Bronchial epithelial cell (primary cell): ENCODE measurements around the gene SNX32. TPM values are rescaled to one million over a fixed set of nuclear protein-coding genes. Genes with fewer than 3 reads are reported as not detected.

Source experiments
- DNase-seq: peaks from one replicate; pipeline ENCODE4 v3.0.0-alpha.2; 2010; ENCODE audit warnings: low read depth
- FAIRE-seq: peaks from 2 replicates; lab custom pipeline; 2011; peaks lifted over from hg19 to GRCh38; lab: Jason Lieb, UNC
- H3K27me3 ChIP-seq: 2 replicates; pipeline ENCODE4 v1.5.1; 2011; ENCODE audit warnings: low read length; ENCODE audit not compliant: control insufficient read depth, insufficient read depth
- H3K36me3 ChIP-seq: 2 replicates; pipeline ENCODE4 v1.5.1; 2011; ENCODE audit warnings: low read length; ENCODE audit not compliant: control insufficient read depth, insufficient read depth
- H3K4me3 ChIP-seq: 2 replicates; pipeline ENCODE4 v1.5.1; 2011; ENCODE audit warnings: mild to moderate bottlenecking, low read depth, low read length, control low read depth
- CTCF ChIP-seq: IDR thresholded peaks from 2 replicates; pipeline ENCODE4 v1.5.1; 2011; ENCODE audit warnings: mild to moderate bottlenecking, moderate library complexity, low read length, control low read depth, inconsistent platforms; ENCODE audit not compliant: insufficient read depth, severe bottlenecking
- total RNA-seq: library from RNA; depleted of rRNA; stranded (reverse); fragments of >200 nt; gene quantifications from 2 replicates; pipeline ENCODE4 v1.2.1, GENCODE V29; 2014

The SNX32 gene
- under 0.01 TPM in 1 of 2 replicates, not detected in the other for total RNA-seq

DNA sequence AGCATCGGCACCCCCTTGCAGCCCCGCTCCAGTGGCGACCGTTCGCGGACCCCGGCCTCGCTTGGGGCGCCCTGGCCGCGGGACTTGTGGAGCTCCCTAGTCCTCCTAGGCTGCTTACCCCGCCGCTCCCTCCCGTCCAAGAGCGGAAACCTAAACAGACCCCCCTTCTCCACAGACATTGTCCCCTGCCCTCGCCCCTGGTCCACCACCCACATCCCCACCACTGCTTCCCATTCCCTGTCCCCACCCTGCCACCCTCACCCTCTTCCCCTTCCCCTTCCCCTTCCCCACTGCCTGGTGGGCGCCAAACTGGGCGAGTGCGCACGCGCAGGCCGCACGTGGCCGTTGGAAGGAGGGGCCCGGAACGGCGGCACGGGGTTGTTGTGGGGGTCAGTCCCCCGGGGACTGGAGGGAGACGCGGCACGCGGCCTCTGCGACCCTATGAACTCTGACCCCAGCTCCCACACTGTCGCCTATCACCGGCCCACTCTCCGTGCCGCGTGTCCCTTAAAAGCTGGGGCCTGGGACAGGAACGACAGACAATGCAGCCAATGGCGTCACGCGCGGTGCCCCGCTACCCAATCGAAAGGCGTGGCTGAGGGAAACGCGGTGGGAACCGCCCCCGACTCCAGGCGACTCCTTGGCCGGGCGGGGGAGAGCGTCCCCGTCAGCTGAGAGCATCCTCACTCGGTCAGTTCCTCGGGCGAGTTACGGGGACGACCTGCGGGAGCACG, at the start of gene SNX32:
Gene SNX32, plus strand, starts transcription at position 667 of the 734 bp plus-strand sequence. CDS start 103 bp downstream, outside the sequence.
- Histone ChIP-seq H3K27me3 (peaks cover 1% of the 10 kb centered on the region), H3K36me3 (no peaks in the 10 kb centered on the region), H3K4me3 (peak within 1 kb of the TSS; percentile 39)
- DNase-seq (peak; percentile 67), FAIRE-seq (no peak)
- no peak for TF ChIP-seq CTCF

GRCh38 chr11:65785319-65786007, 48.3 kb upstream of the SNX32 start:
- Histone ChIP-seq H3K36me3 (no peaks in the 10 kb centered on the region), H3K4me3 (no peak overlapping the region), H3K27me3 (peaks cover 9% of the 10 kb centered on the region)
- DNase-seq (no peak), FAIRE-seq (no peak)
- no peak for TF ChIP-seq CTCF

GRCh38 chr11:65786008-65786785, 47.6 kb upstream of the SNX32 start:
- DNase-seq (no peak), FAIRE-seq (no peak)
- no peak for TF ChIP-seq CTCF
- Histone ChIP-seq H3K36me3 (no peaks in the 10 kb centered on the region), H3K27me3 (peaks cover 9% of the 10 kb centered on the region), H3K4me3 (peak overlapping the region; percentile 31)

- DNase-seq (peak; percentile 62), FAIRE-seq (no peak)
- H3K36me3 ChIP-seq, result no peaks in the 10 kb centered on the region
- H3K27me3 ChIP-seq, result peaks cover 9% of the 10 kb centered on the region
- H3K4me3 ChIP-seq, result peak within 1 kb of the TSS; percentile 68
- TF ChIP-seq CTCF, result no peak
These were observed 46.8 kb upstream of the SNX32 start, which contains the start of gene OVOL1 for GRCh38 chr11:65786786-65787636. OVOL1 (plus strand) TSS chr11:65787063; CDS start chr11:65787374, 311 bp downstream.
